PFSK-1 (cell line): ENCODE measurements around the gene UNC80.

Experiments
- POLR2AphosphoS5 ChIP-seq: IDR thresholded peaks from 2 replicates; pipeline ENCODE4 v1.6.1; 2012; ENCODE audit warnings: low read depth, mild to moderate bottlenecking, control low read depth, low read length, moderate library complexity
- SIN3A ChIP-seq: IDR thresholded peaks from 2 replicates; pipeline ENCODE4 v1.6.1; 2012; ENCODE audit warnings: mild to moderate bottlenecking, low read length, moderate library complexity, borderline replicate concordance; ENCODE audit not compliant: insufficient read depth

DNA sequence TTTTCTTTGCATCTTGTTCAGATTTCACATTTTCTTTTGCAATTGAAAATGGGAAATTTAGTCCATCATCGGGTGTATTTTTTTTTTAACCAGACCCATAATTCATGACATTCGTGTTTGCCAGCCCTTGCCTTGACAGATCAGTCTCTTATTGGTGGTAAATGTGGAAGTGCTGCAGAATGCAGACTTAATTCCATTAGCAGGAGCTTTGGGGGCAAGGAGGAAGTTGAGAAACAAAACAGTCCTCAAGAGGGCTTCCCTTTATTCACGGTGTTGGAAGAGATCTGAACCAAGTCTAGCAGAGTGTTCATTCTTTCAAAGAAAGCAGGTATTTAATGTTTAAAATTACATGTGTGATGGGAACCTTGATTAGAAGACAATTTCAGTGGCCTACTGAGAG lies 214.2 kb downstream of the UNC80 start:
- TF ChIP-seq POLR2AphosphoS5 (no peak), SIN3A (no peak)
